GM15510 (cell line): Measurements from ENCODE around the gene PRDM16.

ENCODE experiments used
- POLR2A ChIP-seq: IDR thresholded peaks from 3 replicates; pipeline ENCODE4 v1.6.1; 2011; ENCODE audit warnings: borderline replicate concordance; ENCODE audit not compliant: insufficient read length; ENCODE audit errors: extremely low read depth

Gene PRDM16

DNA sequence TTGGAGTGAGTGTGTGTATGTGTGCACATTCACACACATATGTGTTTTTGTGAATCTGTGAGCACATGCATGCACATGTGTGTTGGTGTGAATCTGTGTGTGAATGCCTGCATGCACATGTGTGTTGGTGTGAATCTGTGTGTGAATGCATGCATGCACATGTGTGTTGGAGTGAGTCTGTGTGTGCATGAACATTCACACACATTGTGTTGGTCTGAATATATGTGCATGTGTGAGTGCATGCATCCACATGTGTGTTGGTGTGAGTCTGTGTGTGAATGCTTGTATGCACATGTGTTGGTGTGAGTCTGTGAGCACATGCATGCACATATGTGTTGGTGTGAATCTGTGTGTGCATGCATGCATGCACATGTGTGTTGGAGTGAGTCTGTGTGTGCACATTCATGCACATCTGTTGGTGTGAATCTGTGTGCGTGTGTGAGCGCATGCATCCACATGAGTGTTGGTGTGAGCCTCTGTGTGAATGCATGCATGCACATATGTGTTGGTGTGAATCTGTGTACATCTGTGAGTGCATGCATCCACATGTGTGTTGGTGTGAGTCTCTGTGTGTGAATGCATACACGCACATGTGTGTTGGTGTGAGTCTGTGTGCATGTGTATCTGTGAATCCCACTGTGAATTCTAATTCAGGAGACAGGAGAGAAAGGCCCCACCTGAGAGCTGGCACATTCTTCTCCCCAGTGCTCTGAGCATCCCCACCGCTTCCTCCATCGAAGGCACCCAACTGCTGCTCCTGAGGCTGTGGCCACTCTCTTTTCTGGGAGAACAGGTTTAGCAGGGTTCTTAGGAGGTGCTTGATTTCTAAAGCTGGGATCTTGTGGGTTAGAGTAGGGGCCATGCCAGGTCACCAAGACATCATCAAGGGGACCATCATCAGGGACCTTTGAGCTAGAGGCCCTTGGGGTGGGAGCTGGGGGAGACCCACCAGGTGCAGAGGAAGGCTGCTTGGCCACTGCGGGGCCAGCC is 267.9 kb downstream of the PRDM16 start:
- no peak for TF ChIP-seq POLR2A

- no peak for TF ChIP-seq POLR2A
Measured at GRCh38 chr1:3337798-3338724, 269.1 kb downstream of the PRDM16 start.

DNA sequence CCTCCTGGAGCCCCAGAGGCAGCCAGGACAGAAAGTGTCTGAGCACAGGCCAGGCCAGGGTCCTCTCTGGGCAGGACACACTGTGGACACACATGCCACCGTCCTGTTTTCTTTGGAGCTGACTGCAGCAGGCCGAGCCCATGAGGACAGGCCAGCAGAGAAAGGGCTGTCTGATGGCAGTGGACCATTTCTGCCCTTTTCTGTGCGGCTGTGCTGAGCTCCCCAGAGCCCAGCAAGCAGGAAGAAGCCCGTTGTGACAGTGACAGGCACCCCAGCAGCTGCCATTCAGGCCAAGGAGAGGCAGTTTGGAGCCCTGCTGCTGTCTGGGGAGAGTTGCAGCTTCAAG is 269.7 kb downstream of the PRDM16 start:
- no peak for TF ChIP-seq POLR2A

GRCh38 chr1:3339856-3340255 is 270.9 kb downstream of the PRDM16 start:
- TF ChIP-seq POLR2A = no peak

DNA sequence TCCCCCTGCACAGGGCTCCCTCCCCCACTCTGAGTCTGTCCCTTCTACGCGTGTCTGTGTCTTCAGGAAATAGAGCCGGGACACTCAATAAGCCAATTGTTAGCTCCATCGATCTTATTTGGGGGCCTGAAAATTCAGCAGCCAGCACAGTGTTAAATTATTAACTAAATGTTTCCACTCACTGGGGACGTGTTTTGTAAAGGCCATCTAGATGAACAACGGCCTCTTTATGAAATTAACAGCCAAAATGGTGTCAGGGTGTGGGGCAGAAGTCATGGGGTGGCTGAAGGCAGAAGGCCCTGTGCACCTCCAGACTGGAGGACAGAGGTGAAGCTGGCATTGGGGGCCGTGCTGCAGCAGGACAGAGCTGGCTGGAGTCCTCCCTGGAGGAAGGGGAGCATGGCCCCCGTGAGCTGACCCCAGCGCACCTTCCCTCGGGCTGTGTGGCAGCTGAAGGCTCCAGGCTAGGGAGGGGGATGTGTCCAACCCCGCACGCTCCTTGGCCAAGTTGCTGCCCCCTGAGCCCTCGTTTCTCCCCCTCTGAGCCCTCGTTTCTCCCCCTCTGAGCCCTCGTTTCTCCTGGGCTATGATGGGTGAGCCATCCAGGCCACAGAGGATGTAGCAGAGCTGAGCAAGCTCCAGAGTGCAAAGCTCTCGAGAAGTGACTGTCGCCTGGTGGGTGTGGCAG is 271.7 kb downstream of the PRDM16 start:
- no peak for TF ChIP-seq POLR2A

- TF ChIP-seq POLR2A = no peak
Measured at GRCh38 chr1:3341236-3341994, 272.4 kb downstream of the PRDM16 start.

GRCh38 chr1:3342960-3343359 is 274.0 kb downstream of the PRDM16 start:
- TF ChIP-seq POLR2A = no peak

DNA sequence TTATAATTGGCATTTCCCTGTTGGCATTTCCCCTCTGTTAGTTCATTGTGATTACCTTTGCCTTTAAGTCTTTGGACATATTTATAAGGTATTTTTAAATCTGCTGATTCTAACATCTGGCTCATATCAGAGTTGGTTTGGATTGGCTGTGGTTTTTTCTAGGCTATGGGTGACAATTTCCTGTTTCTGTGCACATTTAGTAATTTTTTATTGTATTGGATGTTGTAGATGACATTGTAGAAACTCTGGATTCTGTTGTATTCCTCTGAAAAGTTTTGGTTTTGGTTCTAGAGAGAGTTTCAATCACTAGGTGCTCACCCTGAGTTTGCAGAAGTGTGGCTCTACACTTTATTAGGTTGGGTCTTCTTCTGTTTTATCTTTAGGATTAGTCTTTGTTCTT is 275.4 kb downstream of the PRDM16 start:
- no peak for TF ChIP-seq POLR2A

DNA sequence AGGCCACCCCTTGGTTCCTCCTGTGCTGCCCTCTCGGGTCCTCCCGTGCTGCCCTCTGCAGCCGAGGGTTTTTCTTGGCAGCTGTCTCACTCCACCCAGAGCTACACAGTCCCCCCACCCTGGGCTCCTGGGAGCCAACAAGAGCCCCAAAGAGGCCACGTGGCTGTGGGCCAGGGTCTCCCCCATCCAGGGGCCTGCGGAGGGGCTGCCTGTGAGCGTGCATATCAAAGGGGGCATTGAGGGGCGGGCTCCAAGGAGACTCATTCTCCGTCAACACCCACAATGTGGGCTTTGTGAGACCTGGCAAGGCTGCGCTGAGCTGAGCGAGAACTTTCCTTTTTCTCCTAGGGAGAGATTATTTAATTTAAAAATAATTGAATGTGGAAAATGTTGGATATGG is 276.8 kb downstream of the PRDM16 start:
- TF ChIP-seq POLR2A = no peak

DNA sequence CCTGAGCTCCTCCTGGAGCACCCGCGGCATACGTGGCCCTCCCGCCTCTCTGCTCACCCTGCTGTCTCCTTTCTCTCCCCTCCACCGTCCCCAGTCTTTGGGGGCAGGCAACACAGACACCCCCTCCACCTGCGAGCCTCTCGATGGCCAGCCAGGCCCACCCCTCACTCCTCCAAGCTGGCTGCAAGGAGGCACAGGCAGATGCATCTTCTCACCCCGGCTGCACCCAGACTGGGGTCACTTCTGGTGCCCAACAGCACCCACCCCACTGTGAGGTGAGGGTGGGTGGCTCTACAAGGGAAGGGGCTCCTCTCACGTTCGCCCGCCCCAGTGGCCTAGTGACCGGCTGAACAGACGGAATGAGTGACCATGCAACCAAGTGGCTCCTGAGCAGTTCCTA is 277.5 kb downstream of the PRDM16 start:
- TF ChIP-seq POLR2A = no peak

- TF ChIP-seq POLR2A = no peak
Measured at GRCh38 chr1:3347257-3348020, 278.4 kb downstream of the PRDM16 start.

- no peak for TF ChIP-seq POLR2A
Measured at GRCh38 chr1:3348196-3348865, 279.3 kb downstream of the PRDM16 start.
